HG02588 (cell line): ENCODE measurements around the gene RENBP.
A peak's percentile ranks its signal among the peaks of the same experiment; 100 is the strongest.

Source experiments
- ATAC-seq: cut with Tn5 transposase; IDR thresholded peaks from one replicate; pipeline ENCODE4 v1.9.1; 2021; ENCODE audit warnings: mild to moderate bottlenecking, moderate library complexity; ENCODE audit not compliant: unreplicated experiment

Gene RENBP

DNA sequence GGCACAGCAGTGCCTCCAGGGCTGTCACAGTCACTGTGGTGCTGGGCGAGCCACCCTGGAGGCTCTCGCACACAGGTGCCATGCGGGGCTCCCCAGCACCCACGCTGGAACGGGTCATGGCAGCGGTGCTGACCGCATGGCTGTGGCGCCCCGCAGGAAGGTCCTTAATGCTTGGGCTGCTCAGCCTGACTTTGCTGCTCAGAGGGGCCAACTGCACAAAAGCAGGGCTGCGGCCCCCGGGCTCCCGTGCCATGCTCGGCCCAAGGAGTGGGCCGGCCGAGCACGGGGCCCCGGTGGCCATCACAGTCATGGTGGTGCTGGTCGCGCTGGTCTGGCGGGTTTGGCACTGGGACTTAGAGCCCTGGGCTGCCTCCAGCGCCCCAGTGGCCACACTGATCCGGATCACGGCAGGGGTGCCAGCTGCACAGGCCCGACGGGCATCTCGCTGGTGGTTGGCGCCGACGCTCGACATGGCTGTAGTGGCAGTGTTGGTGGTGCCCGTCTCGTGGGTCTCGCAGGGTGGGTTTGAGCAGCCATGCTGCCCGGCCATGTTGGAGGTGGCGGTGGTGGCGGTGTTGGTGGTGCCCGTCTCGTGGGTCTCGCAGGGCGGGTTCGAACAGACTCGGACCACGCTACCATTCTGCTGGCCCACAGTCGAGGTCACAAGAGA, 10.2 kb upstream of the RENBP start:
- no peak for ATAC-seq

DNA sequence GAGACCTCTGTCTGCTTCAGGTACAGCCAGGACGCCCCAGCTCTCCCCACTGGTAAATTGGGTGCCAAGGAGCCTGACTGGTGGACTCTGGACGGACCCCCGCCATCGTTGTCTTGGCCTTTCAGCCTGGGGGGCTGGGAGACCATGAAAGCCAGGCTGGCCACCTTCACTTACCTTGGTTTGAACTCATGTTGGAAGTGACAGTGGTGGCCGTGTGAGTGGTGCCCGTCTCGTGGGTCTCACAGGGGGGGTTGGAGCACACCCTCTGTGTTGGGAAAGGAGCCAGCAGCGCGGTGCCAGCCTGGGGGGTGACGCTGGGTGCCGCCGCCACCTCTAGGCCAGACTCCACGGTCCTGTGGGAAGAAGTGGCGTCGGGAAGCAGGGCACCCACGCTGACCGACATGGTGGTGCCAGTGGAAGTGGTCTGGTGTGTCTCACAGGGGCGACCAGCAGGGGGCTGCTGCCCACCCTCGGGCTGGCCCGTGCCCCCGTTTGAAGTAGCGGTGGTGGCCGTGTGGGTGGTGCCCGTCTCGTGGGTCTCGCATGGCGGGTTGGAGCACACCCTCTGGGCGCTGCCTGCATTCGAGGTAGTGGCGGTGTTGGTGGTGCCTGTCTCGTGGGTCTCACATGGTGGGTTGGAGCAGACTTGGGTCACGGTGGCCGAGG, 9.6 kb upstream of the RENBP start:
- no peak for ATAC-seq

DNA sequence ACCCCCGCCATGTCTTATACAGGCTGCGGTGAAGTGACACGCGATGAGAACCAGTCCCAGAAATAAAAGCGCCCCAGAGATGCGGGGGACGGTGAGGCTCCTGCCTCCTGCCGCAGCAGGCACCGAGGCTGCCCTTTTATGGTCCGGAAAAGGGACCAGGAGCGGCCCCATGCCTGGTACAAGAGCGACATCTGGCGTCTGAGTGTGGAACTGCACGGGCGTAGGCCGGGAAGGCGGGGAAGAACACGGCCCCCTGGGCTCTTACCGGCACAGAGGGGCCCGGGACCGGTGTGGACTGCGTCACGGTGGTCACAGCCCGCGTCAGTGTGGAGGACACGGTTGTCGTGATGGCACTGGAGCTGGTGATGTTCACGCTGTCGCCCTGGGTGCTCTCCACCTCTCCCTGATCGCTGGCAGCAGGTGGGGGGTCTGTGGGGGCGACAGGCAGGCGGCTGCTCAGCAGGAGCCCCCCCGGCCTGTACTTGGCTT, 8.9 kb upstream of the RENBP start:
- ATAC-seq, result no peak

DNA sequence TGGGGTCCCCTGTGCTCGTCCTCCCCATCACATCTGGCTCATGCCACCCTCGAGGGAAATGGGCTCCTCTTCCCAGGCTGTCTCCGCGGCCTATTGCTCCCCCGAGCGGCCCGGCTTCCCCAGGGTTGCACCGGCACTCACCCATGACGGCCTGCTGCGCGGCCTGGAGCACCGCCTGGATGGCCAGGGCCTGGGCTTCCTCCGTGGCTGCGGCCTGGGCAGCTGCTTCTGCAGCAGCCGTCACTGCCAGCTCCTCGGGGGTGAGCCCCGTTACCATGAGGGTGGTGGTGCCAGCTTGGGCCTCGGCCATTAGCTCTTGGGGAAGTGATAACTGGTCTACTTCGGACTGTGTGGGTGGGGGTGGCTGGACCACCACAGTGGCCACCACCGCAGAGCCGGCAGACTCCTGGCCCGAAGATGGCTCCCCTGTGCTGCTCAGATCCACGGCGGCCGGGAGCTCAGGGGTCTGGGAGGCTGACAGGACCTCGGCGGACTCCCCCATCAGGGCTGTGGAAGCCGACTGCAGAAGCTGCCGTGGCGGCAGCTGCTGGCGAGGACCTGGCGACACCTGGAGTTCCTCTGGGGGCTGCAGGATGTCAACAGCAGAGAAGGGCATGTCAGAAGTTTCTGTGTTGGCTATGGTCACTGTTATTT, 8.1 kb upstream of the RENBP start:
- no peak for ATAC-seq

DNA sequence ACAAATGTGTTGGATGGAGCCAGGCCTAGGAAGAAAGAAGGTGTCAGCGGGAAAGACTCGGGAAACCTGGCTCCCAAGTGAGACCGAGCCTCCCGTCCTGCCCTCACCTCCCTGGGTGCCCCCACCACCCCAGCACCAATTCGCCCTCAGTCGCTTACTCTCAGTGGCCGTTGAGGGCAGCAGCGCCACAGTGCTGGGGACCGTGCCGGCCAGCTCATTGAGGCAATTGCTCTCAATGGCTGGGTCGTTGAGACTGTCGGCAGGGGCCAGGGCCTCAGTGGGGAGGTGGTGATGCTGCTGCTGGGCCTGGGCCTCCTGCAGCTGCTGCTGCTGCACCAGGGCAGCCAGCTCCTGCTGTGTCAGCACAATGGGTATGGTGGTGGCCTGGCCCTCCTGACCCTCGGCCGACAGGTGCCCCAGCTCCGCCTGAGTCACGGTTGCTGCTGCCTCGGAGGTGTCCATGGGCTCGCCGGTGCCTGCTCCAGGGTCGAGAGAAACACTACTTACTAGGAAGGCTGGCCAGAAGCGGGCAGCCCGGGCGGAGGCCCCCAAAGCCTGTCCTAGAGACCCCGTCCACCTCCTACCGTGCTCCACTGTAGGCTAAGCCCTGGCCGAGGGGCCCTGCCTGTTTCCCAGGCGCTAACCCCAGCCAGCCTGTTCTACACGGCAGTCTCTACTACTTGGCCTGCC, 7.4 kb upstream of the RENBP start:
- no peak for ATAC-seq

DNA sequence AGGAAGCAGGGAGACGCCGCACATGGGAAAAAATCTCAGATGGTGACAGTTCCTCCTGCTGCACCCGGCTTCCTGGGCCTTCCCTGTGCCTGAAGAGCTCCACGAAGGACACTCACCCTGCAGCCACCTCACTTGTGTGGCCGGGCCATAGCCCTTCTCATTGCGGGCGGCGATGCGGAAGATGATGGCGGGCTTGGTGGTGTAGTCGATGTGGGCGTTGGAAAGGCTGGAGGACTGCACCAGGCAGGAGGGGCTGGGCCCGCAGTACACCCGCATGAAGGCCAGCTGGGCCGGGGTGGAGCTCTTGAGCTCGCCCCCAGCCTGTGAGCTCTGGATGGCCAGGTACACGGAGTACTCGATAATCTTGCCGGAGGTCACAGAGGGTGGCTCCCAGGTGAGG, 5.7 kb upstream of the RENBP start:
- ATAC-seq, result no peak

DNA sequence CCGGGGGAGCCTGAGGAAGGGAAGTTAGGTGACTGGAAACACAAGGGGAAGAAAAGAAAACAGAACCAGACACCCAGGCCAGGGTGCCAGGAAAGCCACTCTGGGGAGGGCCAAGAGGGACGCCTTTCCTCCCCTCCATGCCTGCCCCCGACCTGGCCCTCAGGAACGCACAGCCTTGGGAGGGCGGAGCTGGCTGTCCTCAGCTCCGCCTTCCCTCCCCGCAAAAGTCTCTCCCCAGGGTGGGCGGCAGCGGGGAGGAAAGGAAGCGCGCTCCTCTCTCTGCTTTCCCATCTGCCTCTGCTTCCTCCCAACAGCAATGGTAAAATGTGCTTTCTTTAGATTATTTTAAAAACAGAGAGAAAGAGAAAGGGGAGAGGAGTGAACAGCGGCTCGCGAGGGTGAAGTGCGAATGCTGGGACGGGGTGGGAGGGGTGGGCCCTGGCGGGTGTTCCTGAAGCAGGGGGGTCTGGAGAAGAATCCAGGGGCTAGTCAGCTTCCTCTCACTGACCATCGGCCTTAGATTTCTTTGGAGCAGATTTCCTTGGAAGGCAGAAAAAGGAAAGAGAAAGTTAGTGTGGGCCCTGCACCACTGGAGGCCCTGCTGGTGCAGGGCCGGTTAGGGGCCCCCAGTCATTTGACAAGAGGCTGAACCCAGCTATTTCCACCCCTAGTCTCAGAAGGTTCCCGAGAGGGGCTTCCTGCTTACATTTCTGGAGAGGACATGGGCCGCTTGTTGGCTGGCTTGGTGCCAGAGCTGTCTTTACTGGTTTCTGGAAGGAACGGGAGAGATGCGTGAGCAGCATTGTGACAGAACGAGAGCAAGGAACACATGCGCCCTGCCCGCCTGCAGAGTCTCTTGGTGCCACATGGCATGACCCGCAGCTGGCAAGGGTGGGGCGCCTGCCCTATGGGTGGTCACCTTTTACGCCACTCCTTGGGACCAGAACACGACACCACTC, 4.7 kb upstream of the RENBP start:
- ATAC-seq, result no peak

DNA sequence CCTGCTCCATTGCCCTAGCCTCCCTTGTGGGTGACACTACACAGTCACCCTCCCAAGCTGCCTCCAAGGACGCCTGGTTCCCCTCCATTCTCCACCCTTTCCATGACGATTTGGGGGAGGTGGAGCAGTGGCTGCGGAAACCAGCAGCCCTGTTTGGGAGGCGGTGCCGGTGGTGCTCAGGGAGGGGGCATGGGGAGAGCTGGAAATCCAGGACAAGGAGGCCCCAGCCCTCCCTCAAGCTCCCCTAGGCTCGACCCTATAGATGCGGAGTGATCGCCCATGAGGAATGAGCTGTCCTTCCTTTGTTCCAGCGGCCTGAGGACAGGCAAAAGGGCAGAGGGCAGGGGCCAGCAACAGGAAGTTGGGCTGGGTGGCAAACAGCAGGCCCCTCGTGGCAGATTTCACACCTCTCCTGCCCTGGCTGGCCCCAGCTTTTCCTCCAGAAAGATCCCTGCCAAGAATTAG, 3.6 kb upstream of the RENBP start:
- no peak for ATAC-seq

DNA sequence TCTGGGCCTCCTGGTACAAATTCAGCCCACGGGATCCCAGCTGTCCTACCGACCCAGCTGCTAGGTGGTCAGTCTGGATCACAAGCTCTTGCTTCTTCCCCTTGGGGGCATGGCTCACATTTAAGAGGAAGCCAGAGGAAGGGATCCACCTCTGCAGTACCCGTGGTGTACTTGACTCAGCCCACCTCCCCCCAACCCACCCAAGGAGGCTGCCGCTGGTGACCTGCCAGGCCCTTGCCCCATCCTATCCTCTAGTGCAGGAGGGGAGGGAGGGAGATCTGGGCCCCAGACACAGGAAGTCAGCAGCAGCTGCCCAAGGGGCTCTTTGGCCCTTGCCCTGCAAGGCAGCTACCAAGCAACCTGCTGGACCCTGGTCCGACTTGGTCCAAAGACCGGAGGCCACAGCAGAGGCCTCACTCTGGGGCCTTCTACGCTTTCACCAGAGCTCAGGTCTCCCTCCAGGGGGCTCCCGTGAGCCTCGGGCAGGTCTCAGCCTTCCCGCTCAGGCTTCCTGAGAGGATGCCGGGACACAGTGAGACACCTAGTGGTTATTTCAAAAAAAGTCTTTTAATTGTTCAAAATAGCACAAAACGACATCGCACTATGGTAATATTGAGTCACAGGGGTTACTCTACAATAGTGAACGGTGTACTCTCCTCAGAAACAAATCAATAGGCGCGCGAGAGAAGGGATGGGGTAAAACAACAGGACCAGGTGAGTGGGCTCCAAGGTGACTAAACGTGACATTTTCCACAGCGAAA, 2.7 kb upstream of the RENBP start:
- no peak for ATAC-seq

DNA sequence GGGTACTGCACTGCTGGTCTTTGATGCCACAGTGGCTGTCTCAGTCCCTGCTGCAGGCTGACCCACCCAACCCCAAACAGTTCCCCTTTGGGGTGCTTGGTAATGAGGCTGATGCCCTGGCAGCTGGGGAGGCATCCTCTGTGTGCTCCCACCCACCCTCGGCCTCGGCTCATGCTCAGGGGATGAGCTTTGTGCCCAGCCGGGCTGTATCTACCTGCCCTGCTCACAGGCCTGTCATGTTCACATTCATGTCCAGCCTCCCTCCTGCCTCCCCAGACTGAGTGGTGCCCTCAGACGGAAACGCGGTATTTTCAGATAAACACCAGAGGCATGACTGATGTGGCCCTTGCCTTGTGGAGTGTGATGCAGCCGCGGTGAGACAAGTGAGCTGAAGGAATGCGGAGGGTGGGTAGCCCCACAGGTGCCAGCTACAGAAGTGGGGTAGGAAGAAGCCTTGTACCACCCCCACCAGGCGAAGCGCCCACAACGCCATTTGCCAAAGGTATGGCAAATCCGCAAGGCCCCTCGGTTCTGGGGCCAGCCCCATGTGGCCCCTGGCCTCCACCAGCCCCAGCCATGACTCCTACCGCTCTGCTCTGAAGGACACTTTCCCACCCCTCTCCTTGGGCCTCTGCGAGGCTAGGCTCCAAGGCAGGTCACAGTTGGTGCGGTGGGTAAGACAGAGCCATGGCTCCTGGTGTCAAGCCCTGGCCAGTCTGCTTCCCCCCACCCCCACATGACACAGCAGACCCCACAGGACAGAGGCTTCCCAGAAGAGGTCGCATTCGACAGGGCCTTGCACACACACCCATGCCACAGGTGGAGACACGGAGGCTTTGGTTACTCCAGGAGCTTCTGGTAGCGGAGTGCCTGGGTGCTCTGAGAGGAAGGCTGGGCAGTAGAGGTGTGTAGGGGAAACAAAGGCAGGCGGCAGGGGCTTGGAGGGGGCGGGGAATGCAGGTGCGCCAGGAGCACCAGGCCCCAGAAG, 1.8 kb upstream of the RENBP start:
- no peak for ATAC-seq

DNA sequence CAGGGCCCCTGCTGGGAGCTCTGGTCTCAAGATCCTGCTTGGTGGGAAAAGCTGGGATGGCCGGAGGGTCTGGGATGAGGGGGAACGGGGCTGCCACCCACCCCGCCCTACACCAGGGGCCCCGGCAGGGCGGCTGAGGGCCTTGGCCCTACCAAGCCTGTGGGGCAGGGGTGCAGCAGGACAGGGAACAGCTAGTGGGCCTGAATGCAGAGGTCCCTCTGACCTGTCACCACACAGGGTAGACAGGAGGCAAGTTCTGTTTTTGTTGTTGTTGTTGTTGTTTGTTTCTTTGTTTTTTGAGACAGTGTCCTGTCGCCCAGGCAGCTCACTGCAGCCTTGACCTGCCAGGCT, 332 bp upstream of the RENBP start:
- no peak for ATAC-seq

DNA sequence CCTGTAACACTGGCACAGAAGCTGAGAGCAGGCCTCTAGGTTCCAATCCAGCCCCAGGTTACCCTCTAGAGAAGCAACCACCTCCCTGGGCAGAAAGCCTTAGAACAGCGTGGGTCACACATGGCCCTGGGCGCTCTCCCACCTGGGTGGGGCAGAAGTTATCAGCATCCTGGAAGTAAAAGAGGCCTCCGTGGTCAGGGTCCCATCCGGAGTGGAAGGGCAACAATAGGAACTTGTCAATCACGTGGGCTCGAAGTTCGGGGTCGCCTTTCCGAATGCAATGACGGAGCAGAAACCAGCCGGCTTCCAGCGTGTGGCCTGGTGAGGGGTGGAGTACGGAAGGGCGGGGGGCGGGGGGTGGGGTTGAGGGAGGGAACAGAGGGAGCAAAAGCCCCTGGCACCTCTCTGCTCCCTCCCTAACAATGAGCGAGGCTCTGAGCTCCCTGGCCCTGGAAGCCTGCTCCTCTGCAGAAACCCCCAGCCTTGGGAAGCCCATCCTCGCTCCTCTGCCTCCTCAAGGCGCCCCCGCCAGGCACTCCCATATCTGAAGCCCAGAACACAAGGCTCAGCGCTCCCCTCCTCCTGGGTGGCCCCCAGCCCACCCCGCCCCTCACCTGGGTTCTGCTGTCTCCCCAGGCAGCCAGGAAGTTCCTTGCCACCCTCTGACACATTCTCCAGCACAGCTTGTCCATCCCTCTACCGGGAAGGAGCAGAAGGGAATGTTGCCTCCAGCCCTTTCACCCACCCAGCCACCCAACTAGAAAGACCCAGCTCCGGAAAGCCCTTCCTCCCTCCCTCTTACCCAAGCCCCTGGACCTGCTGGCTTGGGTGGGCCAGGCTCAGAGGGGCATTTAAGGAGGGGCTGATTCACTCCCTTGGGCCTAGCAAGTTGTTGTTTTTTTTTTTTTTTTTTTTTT, 2.8 kb downstream of the RENBP start:
- ATAC-seq, result no peak

DNA sequence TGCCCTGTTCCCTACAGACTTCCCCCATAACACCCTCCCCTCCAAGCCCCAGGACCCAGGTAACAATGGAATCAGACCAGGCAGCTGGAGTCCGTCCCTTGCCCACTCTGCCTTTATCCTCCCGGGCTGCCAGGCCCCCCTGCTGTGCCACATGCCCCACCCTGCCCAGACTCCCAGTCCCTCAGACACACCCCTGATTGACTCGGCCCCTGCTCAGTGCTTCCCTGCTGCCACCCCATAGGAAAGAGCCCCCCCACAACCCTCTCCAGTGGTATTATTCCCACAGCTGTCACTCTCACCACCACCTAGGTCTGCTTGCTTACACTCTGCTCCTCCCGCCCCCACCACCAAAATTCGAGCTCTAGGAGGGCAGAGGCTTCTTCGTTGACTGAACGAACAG, 4.9 kb downstream of the RENBP start:
- no peak for ATAC-seq

DNA sequence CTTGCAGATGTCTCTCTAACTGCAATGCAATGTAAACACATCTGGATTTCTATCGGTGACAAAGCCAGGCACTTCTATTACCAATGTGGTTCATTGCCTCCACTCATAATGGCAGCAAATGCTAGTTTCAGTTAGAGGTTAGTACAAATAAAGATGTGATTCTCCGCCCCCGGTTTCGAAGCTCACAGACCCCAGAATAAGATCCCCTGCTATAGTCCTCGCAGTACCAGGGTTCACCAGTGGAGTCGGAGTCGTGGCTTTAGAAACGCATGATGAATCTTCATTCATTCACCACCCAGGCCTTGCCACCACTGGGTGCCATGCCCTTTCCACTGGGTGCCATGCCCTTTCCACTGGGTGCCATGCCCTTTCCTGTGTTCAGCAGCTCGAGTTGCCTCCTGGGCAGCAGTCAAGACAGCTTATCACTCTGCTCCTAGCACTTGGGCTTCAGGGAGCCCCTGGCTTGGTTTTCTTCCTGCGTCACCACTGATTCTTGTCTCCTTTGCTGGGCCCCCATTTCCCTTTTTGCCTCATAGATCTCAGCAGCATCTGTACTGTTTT, 6.1 kb downstream of the RENBP start:
- ATAC-seq, result no peak

DNA sequence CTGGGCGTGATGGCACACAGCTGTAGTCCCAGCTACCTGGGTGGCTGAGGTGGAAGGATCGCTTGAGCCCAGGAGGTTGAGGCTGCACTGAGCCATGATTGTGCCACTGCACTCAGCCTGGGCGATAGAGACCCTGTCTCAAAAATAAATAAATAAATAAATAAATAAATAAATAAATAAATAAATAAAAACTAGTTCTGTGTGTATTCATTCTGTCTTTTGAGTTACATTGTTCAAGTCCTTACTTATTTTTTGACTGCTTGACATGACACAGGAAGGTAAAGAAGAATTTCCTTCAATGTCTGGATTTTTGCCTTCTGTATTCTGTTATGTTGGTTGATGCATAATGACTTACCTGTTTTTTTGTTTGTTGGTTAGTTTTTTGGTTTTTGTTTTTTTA, 7.4 kb downstream of the RENBP start:
- ATAC-seq, result no peak

DNA sequence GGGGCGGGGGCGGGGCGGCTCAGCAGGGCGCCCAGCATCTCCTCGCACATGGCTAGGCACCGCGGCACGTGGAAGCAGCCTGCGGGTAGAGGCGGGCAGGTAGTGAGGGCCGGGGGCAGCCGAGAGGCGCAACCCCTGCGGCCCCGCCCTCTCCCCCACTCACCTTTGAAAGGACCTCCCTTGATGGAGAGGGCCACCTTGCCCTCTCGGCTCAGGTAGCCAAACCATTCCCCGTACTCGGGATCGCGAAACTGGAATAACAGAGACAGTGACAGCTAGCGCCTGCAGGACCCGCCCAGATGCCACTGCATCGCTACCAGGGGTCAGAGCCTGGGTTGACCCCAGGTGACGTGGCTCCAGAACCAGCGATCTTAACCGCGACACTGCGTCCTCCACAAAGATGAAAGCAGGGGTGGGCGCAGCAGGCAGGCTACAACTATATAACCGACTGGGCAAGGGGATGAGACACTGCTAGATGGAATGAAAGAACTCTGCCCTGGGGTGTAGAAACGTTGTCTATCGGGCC, 9.1 kb downstream of the RENBP start:
- no peak for ATAC-seq

DNA sequence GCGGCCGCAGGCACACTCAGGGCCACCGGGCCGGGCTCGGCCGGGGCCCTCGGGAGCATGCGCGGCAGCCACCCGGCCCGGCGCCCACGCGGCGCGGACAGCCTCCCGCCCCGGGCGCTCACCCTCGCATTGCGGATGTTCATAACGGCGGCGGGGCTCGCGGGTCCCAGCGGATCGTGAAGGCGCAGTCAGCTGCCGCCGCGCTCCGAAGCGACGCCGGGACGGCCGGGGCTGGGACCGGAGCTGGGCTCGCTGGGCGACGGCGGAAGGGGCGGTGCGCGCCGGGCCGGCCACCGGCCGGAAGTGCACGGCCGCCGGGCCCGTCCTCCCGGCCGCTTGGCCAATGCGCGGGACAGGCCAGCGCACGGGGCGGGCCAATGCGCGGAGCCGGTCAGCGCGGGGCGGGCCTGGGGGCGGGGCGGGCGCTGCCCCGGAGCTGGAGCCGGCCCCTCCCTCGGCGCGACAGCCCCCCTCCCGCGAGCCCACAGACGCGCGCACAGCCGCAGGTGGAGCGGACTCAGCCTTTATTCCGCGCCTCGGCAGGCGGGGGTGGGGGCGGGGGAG, 9.6 kb downstream of the RENBP start, which contains the start of gene NAA10:
TSS of gene NAA10 (minus strand) at position 276 of the 564 bp plus-strand sequence. CDS start at position 143, 133 bp downstream.
- peak; percentile 84 for ATAC-seq
